ENCODE results near the gene TTC39A.

DNA sequence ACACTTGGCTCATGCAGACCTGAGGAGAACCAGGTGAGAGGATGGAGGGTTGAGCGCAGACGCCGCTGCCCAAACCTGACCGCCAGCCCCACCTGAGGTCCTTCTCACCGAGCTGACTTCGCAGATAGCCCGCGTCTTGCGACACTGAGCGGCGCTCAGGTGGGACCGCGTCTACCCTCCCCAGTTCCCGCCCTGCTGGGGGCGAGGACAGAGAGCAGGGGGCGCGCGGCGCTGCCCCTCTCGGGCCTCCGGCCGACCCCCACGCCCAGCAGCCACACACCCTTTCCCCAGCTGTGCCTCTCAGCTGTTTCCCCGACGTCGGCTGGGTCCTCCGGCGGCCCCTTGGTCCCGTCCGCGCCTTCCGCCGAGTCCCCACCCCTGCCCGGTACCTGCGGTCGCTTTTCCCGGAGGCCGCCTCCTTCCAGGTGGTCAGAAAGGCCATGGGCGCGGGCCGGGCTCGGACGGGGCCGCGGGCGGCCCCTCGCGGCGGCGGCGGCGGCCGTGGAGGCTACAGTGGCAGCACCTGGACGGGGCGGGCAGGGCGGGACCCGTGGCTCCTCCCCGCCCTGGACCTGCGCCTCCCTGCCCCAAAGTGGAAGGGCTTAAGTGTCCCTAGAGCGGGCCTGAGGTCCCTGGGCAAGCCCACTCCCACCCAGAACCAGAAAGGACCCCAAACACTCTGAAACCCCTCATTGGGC is 14.4 kb upstream of the TTC39A start:
- TF ChIP-seq, protein P1, sequence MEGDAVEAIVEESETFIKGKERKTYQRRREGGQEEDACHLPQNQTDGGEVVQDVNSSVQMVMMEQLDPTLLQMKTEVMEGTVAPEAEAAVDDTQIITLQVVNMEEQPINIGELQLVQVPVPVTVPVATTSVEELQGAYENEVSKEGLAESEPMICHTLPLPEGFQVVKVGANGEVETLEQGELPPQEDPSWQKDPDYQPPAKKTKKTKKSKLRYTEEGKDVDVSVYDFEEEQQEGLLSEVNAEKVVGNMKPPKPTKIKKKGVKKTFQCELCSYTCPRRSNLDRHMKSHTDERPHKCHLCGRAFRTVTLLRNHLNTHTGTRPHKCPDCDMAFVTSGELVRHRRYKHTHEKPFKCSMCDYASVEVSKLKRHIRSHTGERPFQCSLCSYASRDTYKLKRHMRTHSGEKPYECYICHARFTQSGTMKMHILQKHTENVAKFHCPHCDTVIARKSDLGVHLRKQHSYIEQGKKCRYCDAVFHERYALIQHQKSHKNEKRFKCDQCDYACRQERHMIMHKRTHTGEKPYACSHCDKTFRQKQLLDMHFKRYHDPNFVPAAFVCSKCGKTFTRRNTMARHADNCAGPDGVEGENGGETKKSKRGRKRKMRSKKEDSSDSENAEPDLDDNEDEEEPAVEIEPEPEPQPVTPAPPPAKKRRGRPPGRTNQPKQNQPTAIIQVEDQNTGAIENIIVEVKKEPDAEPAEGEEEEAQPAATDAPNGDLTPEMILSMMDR (IDR thresholded peaks at IDR 0.05; ENCODE audit: low read depth, low read length), result no peak
- TF ChIP-seq POLR2A (IDR thresholded peaks at IDR 0.05; ENCODE audit: extremely low read depth, insufficient read length) (no peak), MYC (IDR thresholded peaks at IDR 0.05; ENCODE audit: low read depth, low read length) (no peak)

Measured in NB4 (cell line).